ENCODE data around the gene FECH. TPM values are rescaled to one million over a fixed set of nuclear protein-coding genes. Genes with fewer than 3 reads are reported as not detected.

The FECH gene
- total RNA-seq, 4 donors from 2014 or later, result 19.3 to 25.0 (median 21.9) TPM

DNA sequence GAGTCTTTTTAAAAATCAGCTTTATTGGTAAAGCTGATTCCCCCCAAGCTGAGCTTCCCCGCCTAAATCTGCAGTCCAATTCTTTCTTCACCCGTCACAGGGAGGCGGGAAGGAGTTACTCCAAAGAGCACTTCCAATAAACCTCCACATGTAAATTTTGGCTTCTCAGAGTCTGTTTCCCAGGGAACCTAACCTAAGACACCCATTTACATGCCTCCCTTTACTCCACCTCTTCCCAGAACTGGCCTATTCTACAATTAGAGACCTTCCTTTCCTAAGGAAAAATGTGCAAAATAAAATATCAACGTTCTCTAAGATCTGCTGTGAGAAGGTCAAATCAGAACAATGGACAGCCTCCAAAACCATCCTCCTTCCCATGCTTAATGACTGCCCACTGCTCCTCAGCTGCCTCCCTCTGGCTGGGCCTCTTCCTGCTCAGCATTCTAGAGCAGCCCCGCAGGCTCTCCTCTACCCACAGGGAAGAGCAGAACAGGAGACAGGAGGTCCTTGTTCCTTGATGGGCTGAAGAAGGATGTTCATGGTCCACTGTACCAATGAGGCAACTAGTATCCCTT lies 87.7 kb downstream of the FECH start:
- DNase-seq, result no peak
- H3K27me3 ChIP-seq, result no peaks in the 10 kb centered on the region
- no peaks in the 10 kb centered on the region for H3K4me1 ChIP-seq
- H3K4me3 ChIP-seq, result no peak overlapping the region
- TF ChIP-seq POLR2A (IDR thresholded peaks at IDR 0.05), result no peak
- TF ChIP-seq, protein P1, sequence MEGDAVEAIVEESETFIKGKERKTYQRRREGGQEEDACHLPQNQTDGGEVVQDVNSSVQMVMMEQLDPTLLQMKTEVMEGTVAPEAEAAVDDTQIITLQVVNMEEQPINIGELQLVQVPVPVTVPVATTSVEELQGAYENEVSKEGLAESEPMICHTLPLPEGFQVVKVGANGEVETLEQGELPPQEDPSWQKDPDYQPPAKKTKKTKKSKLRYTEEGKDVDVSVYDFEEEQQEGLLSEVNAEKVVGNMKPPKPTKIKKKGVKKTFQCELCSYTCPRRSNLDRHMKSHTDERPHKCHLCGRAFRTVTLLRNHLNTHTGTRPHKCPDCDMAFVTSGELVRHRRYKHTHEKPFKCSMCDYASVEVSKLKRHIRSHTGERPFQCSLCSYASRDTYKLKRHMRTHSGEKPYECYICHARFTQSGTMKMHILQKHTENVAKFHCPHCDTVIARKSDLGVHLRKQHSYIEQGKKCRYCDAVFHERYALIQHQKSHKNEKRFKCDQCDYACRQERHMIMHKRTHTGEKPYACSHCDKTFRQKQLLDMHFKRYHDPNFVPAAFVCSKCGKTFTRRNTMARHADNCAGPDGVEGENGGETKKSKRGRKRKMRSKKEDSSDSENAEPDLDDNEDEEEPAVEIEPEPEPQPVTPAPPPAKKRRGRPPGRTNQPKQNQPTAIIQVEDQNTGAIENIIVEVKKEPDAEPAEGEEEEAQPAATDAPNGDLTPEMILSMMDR (IDR thresholded peaks at IDR 0.05), result no peak
- H3K9me3 ChIP-seq, result no peaks in the 10 kb centered on the region
- no peaks in the 10 kb centered on the region for H3K36me3 ChIP-seq
- no peak overlapping the region for H3K27ac ChIP-seq

Other genes with a start within 250 kb of the FECH start
- gene ST8SIA3, start 234.1 kb downstream of the FECH start, total RNA-seq, result under 1 TPM in 2 of 4 donors, not detected in 2; 0.09 to 0.13 TPM
- under 1 TPM in 2 of 4 donors, not detected in 2; under 0.01 to 0.09 TPM for gene ONECUT2, start 151.3 kb downstream of the FECH start, total RNA-seq
- gene NARS1, start 35.1 kb upstream of the FECH start, total RNA-seq, result 100 to 1,000 TPM; 108 to 170 (median 129) TPM
- gene ATP8B1, start 216.6 kb upstream of the FECH start, total RNA-seq, result 100 to 1,000 TPM in 2 of 4 donors, 10 to 100 TPM in 2; 97.3 to 115 (median 103) TPM